ENCODE measurements around the gene FBXO24.

DNA sequence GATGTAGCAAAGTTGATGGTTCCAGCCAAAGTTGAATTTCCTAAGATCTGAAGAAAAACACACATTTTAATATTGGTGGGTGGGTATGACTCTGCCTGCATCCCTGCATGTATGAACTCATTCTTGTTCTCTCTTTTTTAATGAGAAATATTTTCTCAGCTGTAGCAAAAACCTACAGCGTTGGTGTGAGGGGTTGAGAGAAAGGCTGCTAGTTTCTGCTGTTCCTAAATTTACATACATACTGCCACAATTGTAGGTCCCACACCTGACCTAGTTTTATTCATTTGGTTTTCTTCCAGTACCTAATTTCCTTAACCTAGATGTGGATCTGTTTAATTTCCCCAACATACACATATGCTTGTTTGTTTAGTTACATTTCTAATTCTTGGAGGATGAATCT is 42.5 kb upstream of the FBXO24 start:
- TF ChIP-seq, protein P1, sequence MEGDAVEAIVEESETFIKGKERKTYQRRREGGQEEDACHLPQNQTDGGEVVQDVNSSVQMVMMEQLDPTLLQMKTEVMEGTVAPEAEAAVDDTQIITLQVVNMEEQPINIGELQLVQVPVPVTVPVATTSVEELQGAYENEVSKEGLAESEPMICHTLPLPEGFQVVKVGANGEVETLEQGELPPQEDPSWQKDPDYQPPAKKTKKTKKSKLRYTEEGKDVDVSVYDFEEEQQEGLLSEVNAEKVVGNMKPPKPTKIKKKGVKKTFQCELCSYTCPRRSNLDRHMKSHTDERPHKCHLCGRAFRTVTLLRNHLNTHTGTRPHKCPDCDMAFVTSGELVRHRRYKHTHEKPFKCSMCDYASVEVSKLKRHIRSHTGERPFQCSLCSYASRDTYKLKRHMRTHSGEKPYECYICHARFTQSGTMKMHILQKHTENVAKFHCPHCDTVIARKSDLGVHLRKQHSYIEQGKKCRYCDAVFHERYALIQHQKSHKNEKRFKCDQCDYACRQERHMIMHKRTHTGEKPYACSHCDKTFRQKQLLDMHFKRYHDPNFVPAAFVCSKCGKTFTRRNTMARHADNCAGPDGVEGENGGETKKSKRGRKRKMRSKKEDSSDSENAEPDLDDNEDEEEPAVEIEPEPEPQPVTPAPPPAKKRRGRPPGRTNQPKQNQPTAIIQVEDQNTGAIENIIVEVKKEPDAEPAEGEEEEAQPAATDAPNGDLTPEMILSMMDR (IDR thresholded peaks at IDR 0.05): no peak
- no peak for TF ChIP-seq POLR2A (IDR thresholded peaks at IDR 0.05)

All from lower leg skin (tissue), 3 donors.